CD14-positive monocyte (primary cell): ENCODE results near the gene FCGBP. TPM values are rescaled to one million over a fixed set of nuclear protein-coding genes. Genes with fewer than 3 reads are reported as not detected.

Experiments used
- DNase-seq, 3 donors: peaks; one replicate each; pipeline ENCODE4 v3.0.0-alpha.2; 2011 to 2022
- H2AFZ ChIP-seq: 2 replicates; pipeline ENCODE4 v1.6.0; 2012; ENCODE audit warnings: mild to moderate bottlenecking, low read depth, low read length, inconsistent platforms; ENCODE audit not compliant: insufficient read depth, poor library complexity, severe bottlenecking
- H3K27ac ChIP-seq, 2 donors: 1 replicate in 1 of 2; 2 replicates in 1 of 2; pipeline ENCODE4 v1.5.1; 2012 to 2013; ENCODE audit warnings: low read length in 2 of 2, control low read depth in 1 of 2, inconsistent platforms in 1 of 2, low read depth in 1 of 2, mild to moderate bottlenecking in 1 of 2
- H3K27me3 ChIP-seq, 2 donors: one replicate each; pipeline versions ENCODE4 v1.6.0 to v1.6.1; 2011 to 2013; ENCODE audit warnings: low read length in 2 of 2; ENCODE audit not compliant: control insufficient read depth in 2 of 2, insufficient read depth in 2 of 2
- H3K36me3 ChIP-seq, 2 donors: replicated peaks in 1 of 2; 1 replicate in 1 of 2; 2 replicates in 1 of 2; pipeline versions ENCODE4 v1.5.1 to v1.6.1; 2012 to 2013; ENCODE audit warnings: low read length in 2 of 2, control low read depth in 1 of 2, inconsistent platforms in 1 of 2, mild to moderate bottlenecking in 1 of 2; ENCODE audit not compliant: insufficient read depth in 2 of 2, control insufficient read depth in 1 of 2
- H3K4me1 ChIP-seq, 2 donors: 1 replicate in 1 of 2; 2 replicates in 1 of 2; pipeline versions ENCODE4 v1.5.1 to v1.6.1; 2012 to 2013; ENCODE audit warnings: low read length in 2 of 2, control low read depth in 1 of 2, inconsistent platforms in 1 of 2, mild to moderate bottlenecking in 1 of 2, moderate library complexity in 1 of 2; ENCODE audit not compliant: insufficient read depth in 2 of 2, control insufficient read depth in 1 of 2
- H3K4me2 ChIP-seq: replicated peaks from 2 replicates; pipeline ENCODE3; 2012; ENCODE audit warnings: low read length, moderate library complexity, mild to moderate bottlenecking; ENCODE audit not compliant: poor library complexity, severe bottlenecking; ENCODE audit errors: extremely low read depth
- H3K4me3 ChIP-seq, 3 experiments: fragments of 200-600 bp in 1 of 3; sonication (generic) in 1 of 3; replicated peaks in 1 of 3; 1 replicate in 2 of 3; 2 replicates in 1 of 3; pipeline ENCODE4 v1.5.1; 2011 to 2013; ENCODE audit warnings: low read length in 3 of 3, mild to moderate bottlenecking in 3 of 3, control low read depth in 2 of 3, low read depth in 2 of 3, inconsistent platforms in 1 of 3, moderate library complexity in 1 of 3
- H3K79me2 ChIP-seq: 2 replicates; pipeline ENCODE4 v1.6.0; 2012; ENCODE audit warnings: mild to moderate bottlenecking, control low read depth, inconsistent platforms, low read length, moderate library complexity; ENCODE audit not compliant: insufficient read depth
- H3K9ac ChIP-seq: 2 replicates; pipeline ENCODE4 v1.6.0; 2017; ENCODE audit warnings: low read length, mild to moderate bottlenecking; ENCODE audit not compliant: insufficient read depth, poor library complexity, severe bottlenecking
- H3K9me3 ChIP-seq, 2 donors: replicated peaks in 1 of 2; 1 replicate in 1 of 2; 2 replicates in 1 of 2; pipeline versions ENCODE4 v1.5.1 to v1.6.1; 2012 to 2013; ENCODE audit warnings: low read length in 2 of 2, control low read depth in 1 of 2; ENCODE audit not compliant: control insufficient read depth in 1 of 2, insufficient read depth in 1 of 2
- H4K20me1 ChIP-seq: 2 replicates; pipeline ENCODE4 v1.6.0; 2012; ENCODE audit warnings: mild to moderate bottlenecking, low read length, control low read depth, moderate library complexity; ENCODE audit not compliant: insufficient read depth
- H3K27ac Mint-ChIP-seq, 7 donors: one replicate each; pipeline ENCODE4 v1.8.0; 2020; ENCODE audit warnings: mild to moderate bottlenecking in 7 of 7, mixed read lengths in 7 of 7, moderate library complexity in 6 of 7, inconsistent platforms in 2 of 7
- H3K27me3 Mint-ChIP-seq, 3 donors: one replicate each; pipeline ENCODE4 v1.8.0; 2021 to 2022; ENCODE audit warnings: low read depth in 3 of 3, mild to moderate bottlenecking in 3 of 3, mixed read lengths in 3 of 3, moderate library complexity in 3 of 3, inconsistent platforms in 1 of 3
- H3K36me3 Mint-ChIP-seq, 2 donors: one replicate each; pipeline ENCODE4 v1.8.0; 2020; ENCODE audit warnings: mixed read lengths in 2 of 2, inconsistent platforms in 1 of 2, mild to moderate bottlenecking in 1 of 2
- H3K4me1 Mint-ChIP-seq: one replicate; pipeline ENCODE4 v1.8.0; 2020; ENCODE audit warnings: mild to moderate bottlenecking, mixed read lengths
- H3K4me3 Mint-ChIP-seq, 2 donors: one replicate each; pipeline ENCODE4 v1.8.0; 2020; ENCODE audit warnings: mild to moderate bottlenecking in 2 of 2, mixed read lengths in 2 of 2, moderate library complexity in 1 of 2
- H3K9me3 Mint-ChIP-seq, 7 donors: one replicate each; pipeline ENCODE4 v1.8.0; 2020 to 2022; ENCODE audit warnings: mixed read lengths in 7 of 7, mild to moderate bottlenecking in 6 of 7, moderate library complexity in 6 of 7, inconsistent platforms in 2 of 7
- CTCF ChIP-seq: fragments of 200-600 bp; IDR thresholded peaks from one replicate; pipeline ENCODE4 v1.8.0; 2022; ENCODE audit warnings: antibody characterized with exemption, mild to moderate bottlenecking
- WGBS: methylation state at CpG from one replicate; pipeline ENCODE4 v1.1.5; 2013; ENCODE audit warnings: missing lambda C conversion rate; ENCODE audit not compliant: insufficient coverage; 5-methylcytosine and 5-hydroxymethylcytosine counted together
- intact Hi-C, 2 donors: fragments of 100-400 bp; cut with micrococcal nuclease; formaldehyde crosslinking; loops; one replicate each; pipeline versions ENCODE4 v1.15.0 to v1.15.1; 2023
- polyA plus RNA-seq, 3 donors: library from polyadenylated mRNA; depleted of rRNA in 1 of 3; unstranded in 2 of 3; stranded (reverse) in 1 of 3; fragments of 300-500 nt in 2 of 3; fragments of >200 nt in 1 of 3; fragmentation: Illumina TruSeq in 2 of 3; gene quantifications; 1 replicate in 2 of 3; 2 replicates in 1 of 3; pipeline ENCODE4 v1.2.3, GENCODE V29; 2012 to 2021

FCGBP gene
- polyA plus RNA-seq, 3 donors = 0.07 to 0.29 TPM; not detected in 1

- H2AFZ ChIP-seq = no peak overlapping the region
- Mint-ChIP-seq H3K4me3 (peak overlapping the region in 1 of 2 donors; percentile 83), H3K9me3 (peaks cover 15 to 36% (median 27%) of the 10 kb centered on the region in 7 donors), H3K4me1 (peaks cover 48% of the 10 kb centered on the region), H3K27ac (peak overlapping the region in 1 of 7 donors; percentile 72), H3K36me3 (peaks cover 12 to 20% of the 10 kb centered on the region in 2 donors), H3K27me3 (peaks cover 81 to 98% (median 92%) of the 10 kb centered on the region in 3 donors)
- DNase-seq = no peak
- peaks cover 37 to 64% of the 10 kb centered on the region in 2 donors for H3K4me1 ChIP-seq
- intact Hi-C loops = no loop called here
- no peaks in the 10 kb centered on the region for H3K79me2 ChIP-seq
- no peaks in the 10 kb centered on the region for H3K36me3 ChIP-seq
- no CpG with 5 or more reads among the region's 3 CpGs for WGBS
- H3K4me3 ChIP-seq = no peak overlapping the region
- H3K27ac ChIP-seq = no peak overlapping the region
- TF ChIP-seq CTCF = no peak
- peaks cover 10 to 21% of the 10 kb centered on the region in 2 donors for H3K9me3 ChIP-seq
- no peak overlapping the region for H3K9ac ChIP-seq
- no peaks in the 10 kb centered on the region for H4K20me1 ChIP-seq
- peaks cover 42 to 86% of the 10 kb centered on the region in 2 donors for H3K27me3 ChIP-seq
- H3K4me2 ChIP-seq = no peak overlapping the region
These were observed 1.6 kb upstream of the FCGBP start for GRCh38 chr19:39936020-39936419.

GRCh38 chr19:39935364-39935661, 879 bp upstream of the FCGBP start:
- H3K4me3 ChIP-seq = no peak overlapping the region
- H3K36me3 Mint-ChIP-seq = peaks cover 7 to 13% of the 10 kb centered on the region in 2 donors
- no peak overlapping the region for H2AFZ ChIP-seq
- peaks cover 82 to 98% (median 92%) of the 10 kb centered on the region in 3 donors for H3K27me3 Mint-ChIP-seq
- H3K27me3 ChIP-seq = peaks cover 40 to 86% of the 10 kb centered on the region in 2 donors
- peaks cover 9 to 19% of the 10 kb centered on the region in 2 donors for H3K9me3 ChIP-seq
- TF ChIP-seq CTCF = no peak
- H3K36me3 ChIP-seq = no peaks in the 10 kb centered on the region
- H4K20me1 ChIP-seq = no peaks in the 10 kb centered on the region
- no peak overlapping the region for H3K4me2 ChIP-seq
- peaks cover 13 to 28% (median 21%) of the 10 kb centered on the region in 7 donors for H3K9me3 Mint-ChIP-seq
- H3K27ac ChIP-seq = no peak overlapping the region
- H3K27ac Mint-ChIP-seq = no peak overlapping the region
- no peak overlapping the region for H3K9ac ChIP-seq
- peaks cover 33 to 57% of the 10 kb centered on the region in 2 donors for H3K4me1 ChIP-seq
- peak overlapping the region in 1 of 2 donors; percentile 83 for H3K4me3 Mint-ChIP-seq
- H3K4me1 Mint-ChIP-seq = peaks cover 41% of the 10 kb centered on the region
- intact Hi-C loops = no loop called here
- no peaks in the 10 kb centered on the region for H3K79me2 ChIP-seq
- 100% methylated on average over 2 of the region's 5 CpGs for WGBS
- DNase-seq = no peak
